ENCODE measurements around the gene OSTM1. TPM values are rescaled to one million over a fixed set of nuclear protein-coding genes. Genes with fewer than 3 reads are reported as not detected.

OSTM1 gene
- total and polyA plus RNA-seq, 9 of the 15 experiments (the other 6 are each of a cell fraction or from before 2014, with no cell fraction given) = 5.6 to 29.5 (median 16.3) TPM

DNA sequence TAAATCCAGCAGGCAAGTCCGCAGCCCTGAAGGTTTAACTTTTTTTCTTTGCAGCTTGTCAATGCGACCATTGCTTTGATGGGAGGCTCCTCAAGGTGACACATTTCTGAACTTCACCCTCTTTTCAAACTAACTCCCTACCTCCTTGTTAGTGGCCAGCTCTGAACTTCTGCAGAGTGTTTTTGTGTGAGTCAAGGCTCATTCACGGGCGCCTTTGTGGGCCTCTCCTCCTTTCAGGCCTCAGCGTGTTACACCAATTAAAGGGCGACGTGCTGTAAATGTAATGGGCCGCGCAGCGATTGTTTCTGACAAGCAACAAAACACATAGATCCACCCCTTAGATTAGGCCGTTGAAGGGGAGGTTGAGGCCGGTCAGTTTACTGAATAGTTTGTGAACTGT lies 45.8 kb upstream of the OSTM1 start (continued):
- TF ChIP-seq, protein P1, sequence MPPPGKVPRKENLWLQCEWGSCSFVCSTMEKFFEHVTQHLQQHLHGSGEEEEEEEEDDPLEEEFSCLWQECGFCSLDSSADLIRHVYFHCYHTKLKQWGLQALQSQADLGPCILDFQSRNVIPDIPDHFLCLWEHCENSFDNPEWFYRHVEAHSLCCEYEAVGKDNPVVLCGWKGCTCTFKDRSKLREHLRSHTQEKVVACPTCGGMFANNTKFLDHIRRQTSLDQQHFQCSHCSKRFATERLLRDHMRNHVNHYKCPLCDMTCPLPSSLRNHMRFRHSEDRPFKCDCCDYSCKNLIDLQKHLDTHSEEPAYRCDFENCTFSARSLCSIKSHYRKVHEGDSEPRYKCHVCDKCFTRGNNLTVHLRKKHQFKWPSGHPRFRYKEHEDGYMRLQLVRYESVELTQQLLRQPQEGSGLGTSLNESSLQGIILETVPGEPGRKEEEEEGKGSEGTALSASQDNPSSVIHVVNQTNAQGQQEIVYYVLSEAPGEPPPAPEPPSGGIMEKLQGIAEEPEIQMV (tag; conservative IDR thresholded peaks at IDR 0.05; ENCODE audit: low read depth) = no peak
- no peak for TF ChIP-seq ZNF143 (CRISPR knock-in tag; IDR thresholded peaks at IDR 0.05)
- TF ChIP-seq FOSL1 (tag; conservative IDR thresholded peaks at IDR 0.05) = no peak

DNA sequence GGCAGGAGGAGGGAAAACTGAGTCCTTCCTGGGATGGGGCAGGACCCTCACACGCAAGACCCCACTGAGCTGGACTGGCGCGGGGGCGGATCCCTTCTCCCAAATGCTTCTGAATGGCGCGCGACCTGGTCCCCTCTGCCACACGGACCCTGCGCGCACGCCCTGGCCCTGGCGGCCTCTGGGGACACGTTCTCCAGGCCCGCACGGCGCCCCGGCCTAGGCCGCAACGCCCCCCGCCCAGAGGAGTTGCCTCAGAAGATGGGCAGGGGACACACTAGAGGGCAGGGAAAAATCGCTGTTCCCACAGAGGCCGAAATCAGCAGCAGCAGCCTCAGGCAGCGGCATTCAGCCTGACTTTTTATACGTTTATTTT lies 45.2 kb upstream of the OSTM1 start:
- WGBS (ENCODE audit: insufficient coverage, low coverage, missing lambda C conversion rate) = 60% methylated on average over 12 of the region's 24 CpGs
- Histone ChIP-seq H3K4me2 (ENCODE audit: insufficient read depth, low read length) (no peak overlapping the region), H3K4me3 (no peak overlapping the region), H3K4me1 (replicated peaks in 1 of 2; ENCODE audit: control insufficient read depth in 2 of 2, insufficient read depth in 2 of 2, low read length in 2 of 2) (peaks cover 0 to 26% of the 10 kb centered on the region in 2 experiments; a peak in 3 of 5 replicates), H2AFZ (ENCODE audit: low read depth, low read length) (no peak overlapping the region), H3K9me1 (ENCODE audit: control insufficient read depth, insufficient read depth, low read length) (no peaks in the 10 kb centered on the region), H3K27me3 (ENCODE audit: control insufficient read depth in 2 of 2, insufficient read depth in 2 of 2, low read length in 2 of 2) (peaks cover 27 to 69% of the 10 kb centered on the region in 2 experiments; a peak in 4 of 5 replicates), H3K9me3 (replicated peaks; ENCODE audit: control insufficient read depth, insufficient read depth, low read depth, low read length) (no peaks in the 10 kb centered on the region), H3K36me3 (ENCODE audit: control insufficient read depth, insufficient read depth, low read length) (no peaks in the 10 kb centered on the region), H4K20me1 (replicated peaks; ENCODE audit: control insufficient read depth, insufficient read depth, low read length) (no peaks in the 10 kb centered on the region), H3K79me2 (ENCODE audit: control insufficient read depth, insufficient read depth, low read length) (no peaks in the 10 kb centered on the region), H3K27ac (ENCODE audit: extremely low read depth, low read depth, low read length) (no peak overlapping the region), H3K9ac (ENCODE audit: insufficient read depth in 1 of 2, low read depth in 2 of 2, low read length in 2 of 2) (no peak overlapping the region)
- ChIA-PET CTCF (ENCODE audit: low intra/inter-chr PET ratio) (no interaction called here), POLR2A (interaction anchor here (0.8 to 1.0 kb wide), 2 partner anchors 11 to 146 kb away, joined by 4 read pairs; no protein-coding TSS in a partner anchor)
- DNase-seq (ENCODE audit: extremely low read depth in 1 of 4, low spot score in 3 of 4) (no peak), ATAC-seq (no peak), FAIRE-seq (no peak)
- intact Hi-C loops (cut with micrococcal nuclease) = loop anchor here (10.0 kb wide), 2 partner anchors 135 to 715 kb away; no protein-coding TSS in a partner anchor
- in situ Hi-C loops (cut with MboI) = no loop called here
- BruUV-seq (replicated peaks) = no TSS peak
- no peak for TF ChIP-seq NEUROD1 (IDR thresholded peaks at IDR 0.05; ENCODE audit: borderline replicate concordance, low read depth, low read length, partially characterized antibody)
- TF ChIP-seq, protein P2, sequence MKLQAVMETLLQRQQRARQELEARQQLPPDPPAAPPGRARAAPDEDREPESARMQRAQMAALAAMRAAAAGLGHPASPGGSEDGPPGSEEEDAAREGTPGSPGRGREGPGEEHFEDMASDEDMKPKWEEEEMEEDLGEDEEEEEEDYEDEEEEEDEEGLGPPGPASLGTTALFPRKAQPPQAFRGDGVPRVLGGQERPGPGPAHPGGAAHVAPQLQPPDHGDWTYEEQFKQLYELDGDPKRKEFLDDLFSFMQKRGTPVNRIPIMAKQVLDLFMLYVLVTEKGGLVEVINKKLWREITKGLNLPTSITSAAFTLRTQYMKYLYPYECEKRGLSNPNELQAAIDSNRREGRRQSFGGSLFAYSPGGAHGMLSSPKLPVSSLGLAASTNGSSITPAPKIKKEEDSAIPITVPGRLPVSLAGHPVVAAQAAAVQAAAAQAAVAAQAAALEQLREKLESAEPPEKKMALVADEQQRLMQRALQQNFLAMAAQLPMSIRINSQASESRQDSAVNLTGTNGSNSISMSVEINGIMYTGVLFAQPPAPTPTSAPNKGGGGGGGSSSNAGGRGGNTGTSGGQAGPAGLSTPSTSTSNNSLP (IDR thresholded peaks at IDR 0.05; ENCODE audit: borderline replicate concordance, low read depth, low read length) = no peak
- no peak for TF ChIP-seq WHSC1 (IDR thresholded peaks at IDR 0.05; ENCODE audit: low read length)
- TF ChIP-seq, protein P3, sequence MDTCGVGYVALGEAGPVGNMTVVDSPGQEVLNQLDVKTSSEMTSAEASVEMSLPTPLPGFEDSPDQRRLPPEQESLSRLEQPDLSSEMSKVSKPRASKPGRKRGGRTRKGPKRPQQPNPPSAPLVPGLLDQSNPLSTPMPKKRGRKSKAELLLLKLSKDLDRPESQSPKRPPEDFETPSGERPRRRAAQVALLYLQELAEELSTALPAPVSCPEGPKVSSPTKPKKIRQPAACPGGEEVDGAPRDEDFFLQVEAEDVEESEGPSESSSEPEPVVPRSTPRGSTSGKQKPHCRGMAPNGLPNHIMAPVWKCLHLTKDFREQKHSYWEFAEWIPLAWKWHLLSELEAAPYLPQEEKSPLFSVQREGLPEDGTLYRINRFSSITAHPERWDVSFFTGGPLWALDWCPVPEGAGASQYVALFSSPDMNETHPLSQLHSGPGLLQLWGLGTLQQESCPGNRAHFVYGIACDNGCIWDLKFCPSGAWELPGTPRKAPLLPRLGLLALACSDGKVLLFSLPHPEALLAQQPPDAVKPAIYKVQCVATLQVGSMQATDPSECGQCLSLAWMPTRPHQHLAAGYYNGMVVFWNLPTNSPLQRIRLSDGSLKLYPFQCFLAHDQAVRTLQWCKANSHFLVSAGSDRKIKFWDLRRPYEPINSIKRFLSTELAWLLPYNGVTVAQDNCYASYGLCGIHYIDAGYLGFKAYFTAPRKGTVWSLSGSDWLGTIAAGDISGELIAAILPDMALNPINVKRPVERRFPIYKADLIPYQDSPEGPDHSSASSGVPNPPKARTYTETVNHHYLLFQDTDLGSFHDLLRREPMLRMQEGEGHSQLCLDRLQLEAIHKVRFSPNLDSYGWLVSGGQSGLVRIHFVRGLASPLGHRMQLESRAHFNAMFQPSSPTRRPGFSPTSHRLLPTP (IDR thresholded peaks at IDR 0.05; ENCODE audit: borderline replicate concordance, extremely low read depth, insufficient read length) = no peak
- TF ChIP-seq HNRNPUL1 (IDR thresholded peaks at IDR 0.05; ENCODE audit: low read length) = no peak
- TF ChIP-seq TCF7L2 (IDR thresholded peaks at IDR 0.05; ENCODE audit: low read depth, low read length) = no peak
- TF ChIP-seq, protein P4, sequence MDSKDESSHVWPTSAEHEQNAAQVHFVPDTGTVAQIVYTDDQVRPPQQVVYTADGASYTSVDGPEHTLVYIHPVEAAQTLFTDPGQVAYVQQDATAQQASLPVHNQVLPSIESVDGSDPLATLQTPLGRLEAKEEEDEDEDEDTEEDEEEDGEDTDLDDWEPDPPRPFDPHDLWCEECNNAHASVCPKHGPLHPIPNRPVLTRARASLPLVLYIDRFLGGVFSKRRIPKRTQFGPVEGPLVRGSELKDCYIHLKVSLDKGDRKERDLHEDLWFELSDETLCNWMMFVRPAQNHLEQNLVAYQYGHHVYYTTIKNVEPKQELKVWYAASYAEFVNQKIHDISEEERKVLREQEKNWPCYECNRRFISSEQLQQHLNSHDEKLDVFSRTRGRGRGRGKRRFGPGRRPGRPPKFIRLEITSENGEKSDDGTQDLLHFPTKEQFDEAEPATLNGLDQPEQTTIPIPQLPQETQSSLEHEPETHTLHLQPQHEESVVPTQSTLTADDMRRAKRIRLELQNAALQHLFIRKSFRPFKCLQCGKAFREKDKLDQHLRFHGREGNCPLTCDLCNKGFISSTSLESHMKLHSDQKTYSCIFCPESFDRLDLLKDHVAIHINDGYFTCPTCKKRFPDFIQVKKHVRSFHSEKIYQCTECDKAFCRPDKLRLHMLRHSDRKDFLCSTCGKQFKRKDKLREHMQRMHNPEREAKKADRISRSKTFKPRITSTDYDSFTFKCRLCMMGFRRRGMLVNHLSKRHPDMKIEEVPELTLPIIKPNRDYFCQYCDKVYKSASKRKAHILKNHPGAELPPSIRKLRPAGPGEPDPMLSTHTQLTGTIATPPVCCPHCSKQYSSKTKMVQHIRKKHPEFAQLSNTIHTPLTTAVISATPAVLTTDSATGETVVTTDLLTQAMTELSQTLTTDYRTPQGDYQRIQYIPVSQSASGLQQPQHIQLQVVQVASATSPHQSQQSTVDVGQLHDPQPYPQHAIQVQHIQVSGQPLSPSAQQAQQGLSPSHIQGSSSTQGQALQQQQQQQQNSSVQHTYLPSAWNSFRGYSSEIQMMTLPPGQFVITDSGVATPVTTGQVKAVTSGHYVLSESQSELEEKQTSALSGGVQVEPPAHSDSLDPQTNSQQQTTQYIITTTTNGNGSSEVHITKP (IDR thresholded peaks at IDR 0.05; ENCODE audit: partially characterized antibody) = no peak

Data from K562 (cell line).